Stimulated activated CD8-positive, alpha-beta memory T cell treated with anti-CD3 and anti-CD28 coated beads, Interleukin-15, amount 100 ng/mL, for 48 hours (primary cell): Measurements from ENCODE around the gene HDGFL3.

Source experiments
- DNase-seq, 2 donors: peaks; one replicate each; pipeline ENCODE4 v3.0.0-alpha.2; 2020; ENCODE audit warnings: low read depth in 2 of 2

HDGFL3 gene

DNA sequence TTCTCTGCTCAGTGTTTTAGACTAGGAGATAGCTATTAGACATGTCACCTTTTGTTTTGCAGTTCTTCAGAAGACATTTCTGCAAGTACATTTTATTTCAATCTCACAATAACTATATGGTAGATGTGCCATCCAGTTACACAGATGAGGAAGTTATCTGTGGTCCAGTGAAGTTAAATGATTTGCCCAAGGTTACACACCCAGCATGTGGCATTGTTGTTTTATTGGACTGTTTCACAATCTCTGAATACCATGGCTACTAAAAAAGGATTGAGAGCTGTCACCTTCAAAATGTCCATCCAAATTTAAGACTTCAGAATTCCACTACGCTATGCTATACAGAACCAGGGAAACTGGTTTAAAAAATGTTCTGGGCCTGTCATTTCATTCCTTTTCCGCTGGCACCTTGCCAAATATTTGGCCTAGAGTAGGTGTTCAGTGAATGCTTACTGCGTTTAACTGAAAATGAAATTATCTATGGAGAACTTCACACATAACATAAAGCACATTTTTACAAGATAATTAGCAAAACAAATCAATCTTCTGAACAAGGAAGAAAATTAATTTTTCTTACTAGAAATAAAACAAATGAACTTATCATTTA is 80.0 kb downstream of the HDGFL3 start:
- DNase-seq = no peak

DNA sequence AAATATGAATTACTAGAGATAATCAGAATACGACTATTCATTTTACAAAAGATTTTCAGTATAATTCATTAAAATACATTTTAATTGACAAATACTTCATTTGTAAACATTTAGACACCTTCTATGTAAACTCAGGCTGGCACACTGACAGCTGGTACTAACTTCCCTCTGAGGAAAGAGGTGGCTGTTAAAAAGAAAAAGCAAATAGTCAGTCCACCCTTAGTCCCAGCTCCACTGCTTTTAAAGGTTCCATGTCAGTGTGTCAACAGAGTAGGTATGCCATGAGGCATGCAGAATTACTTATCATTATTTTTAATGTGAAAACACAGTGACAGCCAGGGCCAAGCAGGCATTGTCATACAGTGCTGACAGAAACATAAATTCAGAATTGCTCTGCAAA is 84.1 kb downstream of the HDGFL3 start:
- DNase-seq = no peak

DNA sequence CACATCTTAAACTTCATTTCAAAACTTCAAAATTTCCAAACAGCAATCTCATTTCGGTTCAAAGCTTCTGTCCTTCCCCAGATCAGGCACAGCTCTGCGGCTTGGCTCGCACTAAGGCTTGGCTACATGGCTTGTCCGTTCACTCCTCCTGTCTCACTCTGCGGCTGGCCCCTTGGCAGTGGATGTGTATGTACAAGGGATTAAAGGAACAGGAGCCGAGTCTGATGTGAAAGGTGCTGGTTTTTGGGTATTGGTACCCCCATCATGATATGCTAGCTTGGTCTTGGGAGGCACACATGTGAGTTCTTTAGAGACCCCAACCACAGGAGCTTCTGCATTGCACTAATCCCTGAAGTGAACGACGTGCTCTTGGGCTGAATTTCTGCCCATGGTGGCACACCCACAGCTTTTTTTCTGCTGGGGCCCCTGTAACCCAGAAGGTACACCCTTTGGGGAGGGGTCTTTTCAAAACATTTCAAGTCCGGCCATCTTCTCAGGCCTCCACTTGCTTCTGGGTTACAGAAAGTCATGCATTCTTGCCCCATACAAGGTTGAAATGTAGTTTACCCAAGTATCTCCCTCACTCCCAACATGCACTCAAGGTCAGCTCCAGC is 87.5 kb downstream of the HDGFL3 start:
- no peak for DNase-seq

DNA sequence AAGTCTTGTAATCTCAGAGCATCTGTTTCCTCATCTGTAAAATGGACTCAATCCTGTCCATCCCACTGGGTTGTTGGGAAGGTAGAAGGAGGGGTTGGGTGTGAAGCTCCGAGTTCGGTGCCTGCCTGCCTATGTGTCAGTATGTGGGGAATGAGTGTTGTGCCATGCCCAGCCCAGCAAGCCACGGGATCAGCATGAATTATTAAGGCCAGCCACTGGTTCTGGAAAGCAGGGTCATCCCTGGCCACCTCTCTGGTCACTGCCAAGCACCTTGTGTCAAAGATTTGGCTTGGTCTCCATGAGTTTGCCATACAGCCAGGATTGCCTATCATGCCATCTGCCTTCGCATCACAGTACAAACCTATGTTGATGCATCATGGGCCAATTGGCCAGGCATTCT is 88.7 kb downstream of the HDGFL3 start:
- no peak for DNase-seq

DNA sequence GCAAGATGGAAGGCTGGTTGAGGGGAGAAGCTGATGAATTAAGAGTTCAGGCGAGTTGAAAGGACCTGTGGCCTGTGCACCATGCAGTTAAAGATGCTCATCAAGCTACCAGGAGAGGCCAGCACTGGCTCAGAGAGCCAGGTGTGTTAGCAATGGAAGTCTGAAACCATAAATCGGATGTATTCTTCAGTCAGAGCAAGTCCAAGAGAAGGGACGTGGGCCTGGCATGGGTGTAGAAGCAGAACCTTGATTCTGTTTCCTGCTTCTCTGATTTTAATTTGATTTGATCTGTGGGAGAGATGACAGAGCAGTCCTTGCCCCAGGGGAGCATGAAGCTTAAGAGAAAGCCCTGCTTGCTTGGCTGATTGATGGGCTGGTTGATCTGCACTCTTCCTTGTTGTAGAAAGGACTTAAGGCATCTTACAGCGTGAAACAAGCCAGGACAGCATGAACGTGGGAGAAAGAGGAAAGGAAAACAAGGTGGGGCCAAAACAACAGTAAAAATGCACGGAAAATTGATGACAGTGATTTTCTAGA is 89.3 kb downstream of the HDGFL3 start:
- no peak for DNase-seq

DNA sequence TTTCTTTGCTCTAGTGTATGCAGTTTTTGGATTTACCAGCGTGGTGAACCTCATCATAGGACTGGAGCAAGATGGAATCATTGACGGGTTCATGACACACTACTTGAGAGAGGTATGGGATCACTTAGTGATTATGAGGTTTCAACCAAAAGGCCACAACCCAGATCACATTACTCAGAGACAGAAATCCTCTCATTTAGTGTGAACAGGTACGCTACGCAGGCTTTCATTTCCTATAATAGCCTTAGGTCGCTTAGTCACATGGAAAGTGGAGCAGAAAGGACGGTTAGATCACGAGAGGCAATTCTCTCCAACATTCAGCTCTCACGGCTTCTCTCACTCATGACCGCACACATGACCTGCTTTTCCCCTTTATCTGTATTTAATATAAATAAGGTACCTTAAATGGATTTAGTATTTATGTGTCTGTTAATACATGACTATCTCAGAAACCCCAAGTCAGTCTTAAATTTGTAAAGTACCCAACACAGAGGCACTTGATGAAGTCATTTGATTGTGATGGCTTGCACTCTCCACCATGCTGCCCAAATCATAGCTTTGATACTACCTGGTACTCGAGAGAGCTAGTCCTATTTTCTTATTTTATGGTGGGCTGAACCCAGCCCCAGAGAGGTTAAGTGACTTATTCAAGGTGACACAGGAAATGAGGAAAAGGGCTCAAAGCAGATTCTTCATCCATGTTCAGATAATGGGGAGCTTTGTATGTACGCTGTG is 91.6 kb downstream of the HDGFL3 start:
- DNase-seq = no peak

DNA sequence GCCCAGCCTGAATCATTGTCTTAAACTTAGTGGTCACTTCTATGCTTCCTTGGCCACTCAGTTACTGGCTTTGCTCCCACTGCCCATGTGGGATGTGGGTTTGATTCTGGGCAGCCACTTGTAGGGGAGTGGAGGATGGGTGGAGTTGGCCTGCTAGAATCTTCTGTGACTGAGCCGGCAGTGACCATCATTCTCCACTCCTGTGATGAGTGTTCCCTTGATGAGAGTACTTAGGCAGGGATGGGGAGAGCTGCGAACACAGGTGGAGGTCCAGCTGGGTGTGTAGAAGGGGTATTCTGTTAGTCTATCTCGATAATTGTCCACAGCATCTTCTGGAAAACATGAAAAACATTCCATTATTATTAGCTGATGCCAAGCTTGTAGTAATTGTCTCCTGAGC is 92.2 kb downstream of the HDGFL3 start:
- no peak for DNase-seq

DNA sequence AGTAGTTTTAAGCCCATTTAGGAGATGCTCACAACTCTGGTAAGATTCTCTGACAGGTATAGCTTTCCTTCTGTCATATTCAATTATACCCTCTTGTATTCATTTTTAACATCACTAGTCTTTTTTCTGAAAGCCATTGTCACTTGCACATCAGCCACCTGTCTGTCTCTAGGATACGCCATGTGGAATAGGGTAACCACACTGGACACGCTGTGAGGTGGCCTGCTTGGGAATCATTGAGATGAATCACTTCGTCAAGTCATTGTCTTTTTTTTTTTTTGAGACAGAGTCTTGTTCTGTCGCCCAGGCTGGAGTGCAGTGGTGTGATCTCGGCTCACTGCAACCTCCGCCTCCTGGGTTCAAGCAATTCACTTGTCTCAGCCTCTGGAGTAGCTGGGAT is 92.8 kb downstream of the HDGFL3 start:
- no peak for DNase-seq

DNA sequence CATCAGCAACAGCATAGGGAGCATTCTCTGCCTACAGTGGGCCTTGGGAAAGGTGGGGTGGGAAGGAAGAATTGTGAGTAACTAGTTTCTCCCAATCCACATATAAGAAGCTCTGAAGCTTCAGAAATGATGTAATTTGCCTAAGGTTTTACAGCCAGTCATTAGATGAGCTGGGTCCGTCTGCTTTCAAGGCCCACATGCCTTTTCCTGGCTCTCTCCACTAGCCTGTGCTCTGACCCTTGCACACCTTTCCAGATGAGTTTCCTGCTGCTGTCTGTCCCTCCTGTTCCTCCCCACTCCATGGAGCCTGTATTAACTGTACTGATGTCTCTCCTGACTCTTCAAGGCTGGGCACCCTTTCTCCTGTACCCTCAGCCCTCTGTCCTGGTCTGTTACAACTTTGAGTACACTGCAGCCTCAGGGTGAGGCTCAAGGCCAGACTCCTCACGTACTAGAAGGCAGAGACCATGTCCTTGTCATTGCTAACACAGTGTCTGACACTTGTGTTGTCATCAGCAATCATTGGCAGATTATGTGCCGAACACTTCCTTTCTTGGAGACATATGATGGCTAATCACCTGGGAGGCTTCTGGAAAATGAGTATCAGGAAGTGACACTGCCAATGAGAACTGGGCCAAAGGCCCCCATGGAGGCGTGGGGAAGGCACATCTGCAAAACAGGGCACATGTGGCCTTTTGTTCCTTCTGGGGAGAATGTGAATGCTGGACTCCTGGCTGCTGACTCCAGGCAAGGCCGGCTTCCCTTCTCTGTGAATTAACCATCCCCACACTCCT is 93.5 kb downstream of the HDGFL3 start:
- no peak for DNase-seq

DNA sequence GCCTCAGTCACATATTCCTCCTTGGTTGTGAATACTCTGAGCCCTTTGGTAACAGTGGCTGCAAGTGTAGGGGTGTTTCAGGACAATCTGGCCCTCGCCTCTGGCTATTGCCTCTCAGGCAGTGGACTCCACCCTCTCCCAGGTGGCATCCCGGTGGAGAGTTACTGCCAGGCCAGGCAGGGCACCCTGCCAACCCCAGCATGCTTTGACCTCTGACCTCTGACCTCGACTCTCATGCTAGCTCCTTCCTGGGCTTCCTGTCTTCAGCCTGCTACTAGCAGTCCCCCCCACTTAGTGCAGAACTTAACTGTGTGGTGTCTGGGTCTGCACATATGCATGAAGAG is 94.7 kb downstream of the HDGFL3 start:
- DNase-seq = no peak

DNA sequence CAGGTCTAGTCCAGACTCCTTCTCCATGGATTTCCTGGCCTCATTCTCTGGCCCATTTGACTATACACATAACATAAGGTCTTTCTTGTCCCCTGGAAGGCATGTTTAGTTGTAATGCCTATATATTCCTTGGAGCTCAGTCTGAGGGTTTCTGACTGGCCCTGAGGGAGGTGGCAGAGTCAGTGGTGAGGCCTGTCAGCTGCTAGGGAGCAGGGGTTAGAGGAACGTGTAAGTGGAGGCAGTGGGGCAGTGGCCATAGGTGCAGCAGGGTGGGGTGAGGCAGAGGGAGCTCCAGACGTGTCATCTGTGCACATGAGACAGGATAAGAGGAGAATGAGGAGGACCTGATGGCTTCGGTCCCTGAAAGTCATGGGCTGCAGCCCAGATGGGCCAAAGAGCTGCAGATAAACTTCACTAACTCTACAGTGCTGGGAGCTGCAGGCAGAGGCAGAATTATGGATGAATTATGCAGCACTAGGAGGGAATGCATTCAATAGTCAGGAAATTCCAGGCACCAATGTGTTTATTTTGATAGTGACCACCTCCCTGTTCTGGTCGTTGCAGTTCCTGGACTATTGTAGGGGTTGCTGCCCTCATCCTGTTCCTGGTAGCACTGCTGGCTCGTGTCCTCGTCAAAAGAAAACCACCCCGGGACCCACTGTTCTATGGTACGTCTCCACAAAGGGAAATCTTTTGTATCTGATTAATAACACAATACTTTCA is 95.2 kb downstream of the HDGFL3 start:
- no peak for DNase-seq

DNA sequence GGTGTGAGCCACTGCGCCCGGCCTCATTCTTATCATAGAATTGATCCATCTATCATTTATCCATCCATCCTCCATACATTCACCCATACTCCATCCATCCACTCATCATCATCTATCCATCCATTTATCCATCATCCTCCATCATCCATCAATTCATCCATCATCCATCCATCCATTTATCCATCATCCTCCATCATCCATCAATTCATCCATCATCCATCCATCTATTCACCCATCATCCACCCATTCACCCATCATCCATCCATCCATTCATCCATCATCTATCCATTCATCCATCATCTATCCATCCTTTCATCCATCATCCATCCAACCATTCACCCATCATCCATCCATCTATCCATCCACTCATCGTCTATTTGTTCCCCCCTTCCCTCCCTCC is 96.5 kb downstream of the HDGFL3 start:
- DNase-seq = no peak

DNA sequence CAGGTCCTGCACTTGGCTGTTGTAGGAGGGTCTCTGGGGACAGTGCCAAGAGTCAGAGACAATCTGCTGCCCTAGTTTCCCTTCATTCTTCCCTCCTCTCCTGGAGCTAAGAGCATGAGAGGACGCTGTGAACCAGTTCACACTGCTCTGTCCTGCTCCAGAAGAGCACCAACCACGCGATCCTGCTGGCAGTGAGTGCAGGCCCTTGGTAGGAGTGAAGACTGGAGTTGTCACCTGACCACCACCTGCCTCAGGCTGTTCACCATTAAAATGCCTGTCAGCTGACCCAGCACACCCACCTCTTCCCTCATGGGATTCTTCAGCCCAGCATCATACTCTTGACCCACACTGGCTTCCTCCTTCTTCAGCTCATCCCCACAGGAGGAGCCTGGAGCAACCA is 97.2 kb downstream of the HDGFL3 start:
- no peak for DNase-seq

DNA sequence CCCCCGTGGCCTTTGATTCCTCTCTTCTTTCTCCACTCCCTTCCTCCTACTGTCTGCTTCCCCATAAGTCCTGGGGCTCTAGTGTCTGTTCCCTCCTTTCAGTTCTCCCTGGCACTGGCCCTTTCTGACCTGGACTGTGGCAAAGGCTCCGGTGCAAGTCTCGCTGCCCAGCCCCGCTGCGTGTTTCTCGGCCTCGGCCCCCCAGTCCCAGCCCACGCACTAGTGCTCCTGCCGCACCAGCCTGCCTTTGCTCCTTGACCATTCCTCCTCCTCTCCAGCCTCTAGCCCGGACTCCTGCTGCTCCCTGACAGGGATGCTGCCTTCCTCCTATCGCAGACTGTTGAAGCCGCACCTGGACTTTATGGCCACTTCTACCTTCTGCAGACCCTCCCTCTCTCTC is 98.1 kb downstream of the HDGFL3 start:
- DNase-seq = no peak

DNA sequence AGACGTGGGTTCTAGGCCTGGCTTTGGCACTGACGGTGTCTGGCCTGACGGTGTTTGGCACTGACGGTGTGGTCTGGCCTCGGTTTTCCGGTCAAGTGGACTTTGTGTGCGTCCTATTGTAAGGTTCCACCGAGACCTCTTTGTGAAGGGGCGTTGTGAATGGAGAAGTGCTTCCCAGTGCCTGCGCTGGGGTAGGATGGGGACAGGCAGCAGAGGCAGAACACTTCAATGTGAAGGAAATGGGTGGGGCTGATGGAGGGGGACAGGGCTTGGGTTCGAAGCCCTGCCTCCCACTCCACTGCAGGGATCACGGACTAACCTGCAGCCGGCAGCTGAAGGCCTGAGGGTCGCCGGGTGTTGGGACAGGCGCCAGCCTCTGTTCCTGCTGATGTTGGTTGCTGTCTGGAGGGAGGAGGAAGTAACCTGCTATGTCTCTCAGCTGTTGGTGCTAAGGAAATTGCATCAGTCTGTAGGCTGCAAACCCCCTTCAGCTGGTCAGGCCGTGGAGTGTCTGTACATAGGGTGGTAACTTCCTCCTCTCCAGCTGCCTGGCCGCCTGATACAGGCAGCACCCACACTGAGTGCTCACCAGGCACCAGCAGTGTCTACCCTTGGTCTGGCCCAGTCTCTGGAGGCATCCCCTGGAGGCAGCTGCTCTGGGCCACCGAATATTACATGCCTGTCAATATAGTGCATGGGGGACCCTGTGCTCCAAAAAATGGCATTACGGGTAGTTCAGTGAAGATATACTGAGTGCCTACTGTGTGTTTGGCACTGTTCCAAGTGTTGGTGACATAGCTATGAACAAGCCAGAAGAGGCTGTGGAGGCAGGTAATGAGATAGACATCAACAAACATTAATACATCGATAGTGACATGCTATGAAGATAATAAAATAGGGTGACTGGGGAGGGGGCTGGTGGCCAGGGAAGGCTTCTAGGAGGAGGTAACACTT is 99.1 kb downstream of the HDGFL3 start:
- DNase-seq = no peak

DNA sequence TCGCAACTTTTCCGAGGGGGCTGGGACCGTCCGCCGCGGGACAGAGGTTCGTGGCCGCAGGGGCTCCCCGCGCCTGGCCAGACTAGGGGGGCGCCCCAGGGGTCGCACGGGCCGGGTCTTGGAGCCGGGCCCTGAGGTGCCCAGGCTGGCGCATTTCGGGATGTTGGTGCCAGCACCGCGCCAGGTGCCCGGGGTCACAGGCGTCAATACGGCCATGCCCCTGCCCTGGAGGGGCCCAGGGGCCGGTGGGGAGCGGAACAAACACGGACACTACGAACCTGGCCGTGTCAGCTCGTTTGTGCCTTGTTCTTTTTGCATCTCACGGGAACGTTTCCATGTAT is 99.8 kb downstream of the HDGFL3 start:
- no peak for DNase-seq

DNA sequence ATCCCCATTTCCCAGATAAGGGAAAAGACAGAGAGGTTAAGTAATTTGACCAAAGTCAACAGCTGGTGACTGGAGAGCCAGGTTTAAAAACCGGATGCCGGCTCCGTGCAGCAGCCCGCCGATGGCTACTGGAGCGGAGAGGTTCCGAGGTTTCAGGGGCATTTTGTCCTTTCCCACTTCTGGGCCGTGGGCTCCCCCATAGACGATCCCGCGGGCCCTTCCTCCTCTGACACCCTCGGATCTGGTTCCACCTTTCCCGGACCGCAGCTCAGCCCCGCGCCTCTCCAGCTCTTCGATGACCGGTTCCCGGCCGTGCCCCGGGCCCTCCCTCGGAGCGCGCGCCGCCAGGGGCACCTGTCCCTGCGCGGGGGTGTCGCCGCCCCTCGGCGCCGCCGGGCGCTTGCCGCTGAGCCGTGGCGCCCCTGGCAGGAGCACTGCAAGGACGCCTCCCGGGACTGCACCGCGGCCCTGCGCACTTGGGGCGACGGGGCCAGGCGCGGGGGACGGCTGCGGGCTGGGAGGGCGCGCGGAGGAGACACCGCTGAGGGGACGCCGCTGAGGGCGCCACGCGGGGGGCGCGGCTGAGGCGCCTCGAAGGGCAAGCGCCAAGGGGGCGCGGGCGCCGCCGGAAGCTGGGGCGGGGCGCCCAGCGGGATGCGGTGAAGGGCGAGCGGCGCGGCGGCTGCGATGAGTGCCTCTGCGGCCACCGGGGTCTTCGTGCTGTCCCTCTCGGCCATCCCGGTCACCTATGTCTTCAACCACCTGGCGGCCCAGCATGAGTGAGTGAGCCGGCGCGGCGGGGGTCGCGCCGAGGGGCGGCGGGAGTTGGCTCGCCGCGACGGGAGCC is 100.4 kb downstream of the HDGFL3 start, which contains the start of gene TM6SF1:
Gene TM6SF1, plus strand, starts transcription at position 652 of the 847 bp plus-strand sequence. Its CDS starts 36 bp downstream, at position 688.
- DNase-seq = no peak

DNA sequence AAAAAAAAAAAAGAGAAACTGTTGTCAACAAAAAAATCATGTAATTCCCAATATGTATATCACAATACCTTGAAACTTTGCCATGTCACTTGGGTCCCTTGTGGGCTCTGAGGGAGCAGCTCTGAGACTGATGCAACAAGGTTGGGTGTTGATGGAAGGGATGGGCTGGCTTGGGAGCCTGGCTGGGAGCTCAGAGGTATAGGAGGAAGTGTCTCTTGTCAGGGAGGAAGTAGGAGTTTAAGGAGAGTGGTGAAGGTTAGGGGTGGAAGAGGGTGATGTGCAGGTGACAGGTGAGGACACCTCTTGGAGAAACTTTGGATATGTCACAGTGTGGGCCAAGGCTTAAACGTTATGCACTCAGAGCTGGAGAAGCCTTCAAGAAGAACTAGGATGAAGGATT is 102.2 kb downstream of the HDGFL3 start:
- DNase-seq = no peak

DNA sequence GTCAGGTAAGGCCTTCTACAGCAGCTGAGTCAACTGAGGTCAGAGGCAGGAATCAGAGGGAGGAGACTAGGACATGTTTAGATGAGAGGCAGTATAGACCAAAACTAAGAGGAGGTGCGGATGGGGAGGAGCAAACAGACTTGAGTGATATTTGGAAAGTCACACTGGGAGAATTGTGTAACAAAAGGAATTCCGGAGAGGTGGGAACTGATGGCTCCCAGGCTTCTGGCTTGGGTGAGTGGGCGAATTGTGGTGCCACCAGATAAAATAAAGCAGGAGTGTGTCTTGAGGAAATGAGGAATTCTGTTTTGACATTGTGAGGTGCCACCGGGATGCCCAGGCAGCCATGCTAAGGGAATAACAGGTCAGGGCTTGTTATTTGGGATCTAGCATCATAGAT is 103.5 kb downstream of the HDGFL3 start:
- no peak for DNase-seq

DNA sequence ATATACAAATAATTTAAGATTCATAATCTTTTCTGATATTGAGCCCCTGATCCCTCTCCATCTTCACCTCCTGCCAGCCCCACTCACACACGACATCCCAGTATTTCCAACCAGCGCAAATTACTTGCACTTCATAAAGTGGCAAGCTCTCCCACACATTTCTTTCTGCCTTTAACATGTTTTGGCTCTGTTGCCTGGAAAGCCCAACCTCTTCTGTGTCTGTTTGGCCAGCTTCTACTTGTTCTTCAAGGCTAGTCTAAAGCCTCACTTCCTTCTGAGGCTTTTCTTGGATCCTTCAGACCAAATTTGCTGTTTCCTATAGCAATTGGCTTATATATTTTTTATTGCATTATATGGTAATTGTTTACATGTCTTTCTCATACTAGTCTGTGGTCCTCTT is 105.3 kb downstream of the HDGFL3 start:
- DNase-seq = no peak
